OCI-M1 (cell line): ENCODE data around the gene ANP32A.

ENCODE experiments used
- DNase-seq: peaks from one replicate; lab custom pipeline; 2025; lab: John Stamatoyannopoulos, UW

ANP32A gene

DNA sequence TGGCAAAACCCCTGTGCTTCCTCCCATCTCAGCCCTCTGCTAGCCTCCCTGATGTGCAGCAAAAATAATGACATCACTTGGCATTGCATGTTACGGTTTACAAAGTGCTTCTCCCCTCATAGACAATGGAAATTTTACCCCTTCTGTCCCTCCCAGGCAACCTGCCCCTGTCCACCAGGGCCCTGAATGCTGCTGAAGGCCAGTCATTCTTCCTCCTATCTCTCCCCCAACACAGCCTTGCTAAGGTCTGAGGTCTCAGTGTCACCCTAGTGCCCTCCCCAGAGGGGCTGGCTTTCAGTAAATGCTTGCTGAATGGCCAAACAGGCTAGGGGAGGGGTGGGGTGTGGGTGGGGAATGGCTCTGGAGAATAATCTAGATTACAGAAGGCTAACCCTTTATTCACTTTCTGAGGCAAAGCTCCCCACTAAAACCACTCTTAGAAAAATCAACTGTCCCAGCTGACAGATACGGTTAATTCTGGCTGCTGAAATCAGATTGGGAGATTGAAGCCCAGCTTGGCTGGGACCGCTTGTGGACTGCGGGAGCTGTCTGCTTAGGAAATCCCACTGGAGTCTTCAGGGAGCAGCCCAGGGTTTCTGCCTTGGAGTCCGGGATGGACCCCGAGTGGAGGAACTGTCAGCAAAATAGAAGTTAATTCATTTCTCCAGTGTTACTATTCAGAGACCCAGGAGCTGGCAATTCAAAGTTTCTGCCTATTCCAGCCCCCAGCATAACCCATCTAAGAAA, 22.9 kb downstream of the ANP32A start:
- DNase-seq, result peak; percentile 63

DNA sequence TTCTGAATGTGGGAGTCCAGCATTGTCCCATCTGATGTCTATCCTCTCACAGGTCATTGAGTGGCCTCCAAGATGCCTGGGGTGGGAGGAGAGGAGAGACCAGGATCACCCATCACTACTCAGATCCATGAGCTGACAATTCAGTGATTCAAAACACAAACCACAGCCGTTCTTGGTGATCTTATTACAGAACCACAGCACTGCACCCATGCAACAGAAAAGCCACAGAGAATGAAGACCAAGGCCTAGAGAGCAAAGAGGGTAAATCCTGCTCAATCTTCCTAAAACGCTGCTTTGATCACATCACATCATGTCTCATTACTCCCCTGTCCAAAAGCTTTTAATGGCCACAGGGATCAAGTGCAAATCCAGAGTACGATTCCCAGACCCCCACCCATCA, 23.5 kb downstream of the ANP32A start:
- no peak for DNase-seq

- DNase-seq, result no peak
These were observed 24.1 kb downstream of the ANP32A start for GRCh38 chr15:68796576-68796975.

- DNase-seq, result no peak
These were observed 25.3 kb downstream of the ANP32A start for GRCh38 chr15:68795298-68795848.

DNA sequence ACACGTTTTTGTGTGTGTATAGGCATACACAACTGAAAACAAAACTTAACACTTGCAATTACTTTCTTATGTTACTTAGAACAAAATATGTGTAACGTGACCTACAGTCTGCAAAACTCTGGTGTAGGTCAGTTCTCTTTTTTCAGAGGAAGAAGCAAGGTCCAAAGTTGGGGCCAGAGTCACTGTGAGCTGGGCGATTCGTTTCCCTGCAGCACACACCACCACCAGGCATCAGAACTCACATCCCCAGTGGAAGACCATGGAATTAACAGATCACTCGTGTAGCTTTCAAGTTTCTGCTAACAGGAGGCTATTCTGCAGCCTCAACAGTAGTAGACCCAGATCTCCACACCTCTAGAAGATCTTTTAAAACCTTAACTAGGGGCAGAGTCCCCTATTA, 25.8 kb downstream of the ANP32A start:
- DNase-seq, result no peak

DNA sequence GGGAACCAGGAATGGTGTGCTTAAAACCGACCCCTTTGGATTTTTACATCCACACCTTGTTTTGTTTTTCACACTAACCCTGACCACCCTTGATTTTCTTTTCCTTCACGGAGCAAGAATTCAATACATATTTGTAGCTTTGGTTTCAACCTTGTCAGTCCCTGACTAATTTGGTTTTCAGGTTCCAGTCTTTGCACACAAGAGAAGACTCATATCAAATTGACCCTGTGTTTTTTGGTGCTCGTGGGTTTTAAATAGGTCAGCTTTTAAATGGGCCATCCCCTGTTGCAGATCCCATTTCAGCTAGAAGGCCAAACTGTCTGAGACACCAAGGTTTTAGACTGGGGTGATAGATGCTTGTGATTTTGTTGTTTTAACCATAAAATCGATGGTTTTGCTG, 26.4 kb downstream of the ANP32A start:
- no peak for DNase-seq

- DNase-seq, result no peak
These were observed 26.9 kb downstream of the ANP32A start for GRCh38 chr15:68793776-68794175.

DNA sequence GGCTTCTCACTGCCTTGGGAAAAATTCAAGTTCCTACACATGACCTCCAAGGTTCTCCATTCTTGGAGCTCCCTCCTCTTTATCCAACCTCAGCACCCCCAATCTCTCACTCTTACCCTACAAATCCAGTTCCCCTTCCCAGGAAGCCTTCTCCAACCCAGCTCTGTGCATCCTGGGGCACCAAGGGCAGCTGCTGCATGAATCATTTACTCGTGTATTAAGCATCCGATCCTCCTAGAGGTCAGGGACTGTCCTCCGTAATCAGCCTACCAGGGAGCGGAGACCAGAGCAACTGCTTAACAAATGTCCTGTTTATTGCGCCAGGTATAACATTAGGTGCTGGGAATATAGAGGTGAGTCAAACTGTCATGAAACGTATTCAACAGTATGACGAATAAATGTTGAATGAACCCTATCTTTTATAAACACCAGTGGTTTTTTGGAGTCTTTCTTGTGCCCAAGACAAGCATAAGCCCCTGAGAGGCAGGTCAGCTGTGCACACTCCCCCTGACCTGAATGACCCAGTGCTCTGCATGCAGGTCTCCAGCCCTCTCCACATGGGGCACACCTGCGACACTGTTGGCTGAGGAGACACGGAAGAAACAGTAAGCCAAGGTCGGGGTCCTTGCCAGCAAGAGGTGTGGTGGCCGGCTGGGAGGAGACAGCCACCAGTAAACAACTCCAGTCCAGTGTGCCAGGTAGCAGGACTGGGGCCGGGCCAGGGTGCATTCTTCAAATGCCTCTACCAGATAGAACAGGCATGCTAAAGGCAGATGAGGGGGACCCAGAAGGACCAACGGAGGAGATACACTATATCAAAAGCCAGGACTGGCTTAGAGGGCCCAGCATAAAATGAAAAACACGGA, 27.6 kb downstream of the ANP32A start:
- no peak for DNase-seq

DNA sequence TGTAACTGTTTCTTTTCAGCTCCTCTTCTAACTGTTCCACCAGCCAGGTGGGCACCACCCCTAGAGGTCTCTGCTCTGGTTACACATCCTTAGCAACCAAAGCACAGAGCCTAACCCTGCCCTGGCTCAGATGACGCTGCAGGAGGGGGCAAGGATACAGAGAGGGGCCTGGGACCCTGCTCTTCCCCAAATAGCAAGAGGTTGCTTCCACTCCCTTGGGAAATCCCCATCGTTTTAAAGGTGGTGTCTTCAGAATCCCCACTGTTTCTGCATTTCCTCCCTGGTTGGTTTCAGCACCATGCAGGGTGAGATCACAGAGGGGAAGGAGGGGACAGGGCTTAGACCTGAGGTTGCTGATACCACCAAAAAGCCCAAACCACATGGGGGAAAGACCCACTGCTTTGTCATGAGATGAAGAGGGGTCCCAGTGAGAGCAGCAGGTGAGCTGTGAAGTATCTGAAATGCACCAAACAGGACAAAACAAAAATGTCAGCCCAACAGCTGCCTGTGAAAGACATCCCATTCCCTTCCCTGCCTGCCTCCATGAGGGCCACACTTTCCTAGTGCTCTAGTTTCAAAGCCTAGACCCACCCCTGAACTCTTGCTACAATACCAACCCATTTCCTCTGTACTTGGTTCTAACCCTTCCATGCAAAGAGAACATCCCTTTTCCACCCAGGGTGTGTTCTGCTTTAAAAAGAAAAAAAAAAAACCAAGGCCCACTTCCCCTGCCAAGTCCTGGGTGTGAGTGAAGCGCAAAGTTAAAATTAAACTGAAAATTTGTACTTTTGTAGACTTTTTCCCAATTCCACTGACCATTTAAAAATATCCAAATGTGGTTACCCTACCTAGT, 29.0 kb downstream of the ANP32A start:
- DNase-seq, result no peak

DNA sequence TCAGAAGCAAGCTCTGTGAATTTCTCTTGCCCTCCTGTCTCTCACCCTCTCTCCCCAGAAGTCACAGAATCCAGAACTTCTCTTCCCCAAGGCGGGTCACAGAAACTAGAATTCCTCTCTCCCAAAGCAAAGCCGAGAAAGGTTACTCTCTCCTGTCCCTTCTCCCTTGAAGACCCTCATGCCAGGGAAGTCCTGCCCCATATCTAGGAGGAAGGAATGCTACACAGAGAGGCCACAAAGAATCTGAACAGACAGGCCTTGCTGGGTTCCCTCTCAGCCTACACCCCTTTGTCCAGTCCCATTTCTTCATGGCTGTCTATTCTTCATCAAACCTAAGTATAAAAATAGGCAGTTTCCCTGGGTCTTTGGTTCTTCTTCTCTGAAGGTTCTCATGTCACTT, 29.8 kb downstream of the ANP32A start:
- DNase-seq, result no peak

DNA sequence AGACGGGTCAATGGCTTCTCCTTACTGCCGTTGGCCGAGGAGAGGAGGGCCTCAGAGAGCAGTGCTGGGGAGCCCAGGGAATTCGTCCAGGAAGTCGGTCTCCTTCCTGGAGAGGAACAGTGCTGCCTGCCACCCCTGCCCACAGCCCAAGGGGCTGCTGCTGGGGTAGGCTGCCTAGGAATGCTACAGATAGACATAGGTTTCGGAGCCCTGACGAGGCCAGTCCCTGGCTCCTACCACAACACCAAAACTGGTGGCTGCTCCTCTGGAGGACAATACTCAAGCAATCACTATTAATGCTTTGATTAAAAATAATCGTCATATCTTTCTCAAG, 30.5 kb downstream of the ANP32A start:
- no peak for DNase-seq

DNA sequence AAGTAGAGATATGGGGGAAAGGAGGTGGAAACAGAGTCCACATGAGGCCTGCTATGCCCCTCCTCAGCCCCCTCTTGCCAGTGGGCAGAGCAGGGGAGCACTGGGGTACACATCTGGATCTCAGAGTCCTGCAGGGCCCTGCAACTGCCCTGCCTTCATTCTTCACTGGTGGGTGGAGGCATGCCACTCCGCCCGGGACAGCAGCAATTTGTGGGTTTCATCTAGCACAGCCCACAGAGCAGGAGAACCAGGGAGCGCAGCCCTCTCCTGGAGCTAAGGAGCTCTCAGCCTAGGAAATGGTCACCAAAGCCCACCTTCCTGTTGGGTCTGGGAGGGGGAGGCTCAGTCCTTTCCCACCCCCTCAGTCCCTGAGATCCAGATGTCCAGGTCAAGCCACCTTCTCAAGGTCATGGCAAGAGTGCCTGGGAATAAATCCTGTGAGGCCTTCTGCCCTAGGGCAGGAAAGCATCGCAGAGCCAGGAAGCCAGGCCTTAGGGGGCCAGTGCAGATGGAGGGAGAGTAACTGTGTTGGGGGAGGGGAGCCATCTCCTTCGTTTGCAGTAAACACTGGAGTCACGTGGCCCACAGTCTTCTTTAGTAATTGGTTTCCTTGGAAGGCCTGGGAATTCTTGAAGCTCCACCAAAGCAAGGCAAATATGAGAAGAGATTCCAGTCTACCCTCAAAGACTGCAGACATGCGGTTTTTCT, 31.0 kb downstream of the ANP32A start:
- no peak for DNase-seq

DNA sequence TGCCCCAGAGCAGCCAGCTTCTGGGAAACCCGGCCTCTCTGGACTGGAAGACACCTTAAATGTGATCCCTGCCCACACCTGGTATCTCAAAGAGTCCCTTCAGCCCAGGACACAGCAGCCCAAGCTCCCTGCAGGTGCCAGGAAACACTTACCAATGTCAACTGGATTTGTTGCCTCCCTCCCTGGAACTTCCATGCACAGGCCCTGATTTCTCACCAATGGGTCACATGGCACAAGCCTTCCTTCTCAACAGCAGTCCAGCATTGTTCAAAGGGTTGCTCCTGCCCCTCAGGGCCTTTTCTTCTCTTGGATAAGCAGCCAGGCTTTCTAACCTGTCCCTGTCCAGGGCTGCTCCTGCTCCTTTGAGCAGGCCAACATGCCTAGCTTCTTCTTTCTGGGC, 31.6 kb downstream of the ANP32A start:
- no peak for DNase-seq

DNA sequence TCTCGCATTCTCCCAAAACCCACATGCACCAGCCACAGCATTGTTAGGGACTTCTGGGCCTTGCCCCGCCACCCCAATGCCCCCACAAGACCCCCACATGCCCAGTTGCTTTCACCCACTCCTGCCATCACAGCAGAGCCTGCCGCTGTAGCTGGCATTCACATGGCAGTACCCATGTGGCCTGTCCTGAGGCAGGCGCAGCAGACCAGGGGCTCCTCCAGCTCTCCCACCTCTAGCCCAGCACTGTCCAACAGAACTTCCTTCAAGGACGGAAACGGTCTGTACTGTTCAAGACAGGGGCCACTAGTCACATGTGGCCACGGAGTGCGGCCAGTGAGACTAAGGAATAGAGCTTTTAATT, 32.5 kb downstream of the ANP32A start:
- no peak for DNase-seq

DNA sequence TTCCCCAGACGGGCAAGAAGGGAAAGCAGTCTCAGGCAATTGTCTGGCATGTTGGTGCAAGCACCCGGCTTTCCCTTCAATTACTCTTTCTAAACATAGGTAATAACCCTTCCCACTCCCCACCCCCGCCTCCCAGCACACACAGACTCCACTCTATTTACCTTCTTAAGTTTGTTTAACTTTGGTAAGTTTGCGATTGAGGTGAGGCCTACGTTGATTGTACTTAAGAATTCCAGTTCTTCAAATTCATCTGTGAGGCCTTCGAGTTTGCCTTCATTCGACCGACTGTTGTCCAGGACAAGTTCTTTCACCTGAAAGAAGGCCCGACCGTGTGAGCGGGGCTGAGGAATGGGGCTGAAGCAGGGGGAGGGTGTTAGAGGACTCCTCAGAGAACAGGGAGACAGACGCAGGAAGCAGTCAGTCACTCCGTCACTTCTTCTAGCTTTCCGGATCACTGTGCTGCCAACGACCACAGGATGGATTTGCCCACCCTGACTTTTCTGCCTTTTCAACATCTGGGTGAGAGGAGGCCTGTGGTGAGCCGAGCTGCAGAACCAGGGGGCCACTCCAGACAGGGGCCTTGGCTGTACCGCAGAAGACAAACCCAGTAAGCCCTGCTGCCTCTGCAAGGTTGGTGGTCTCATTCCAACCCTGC, 33.0 kb downstream of the ANP32A start:
- DNase-seq, result no peak

GRCh38 chr15:68786753-68787152, 33.9 kb downstream of the ANP32A start:
- no peak for DNase-seq

DNA sequence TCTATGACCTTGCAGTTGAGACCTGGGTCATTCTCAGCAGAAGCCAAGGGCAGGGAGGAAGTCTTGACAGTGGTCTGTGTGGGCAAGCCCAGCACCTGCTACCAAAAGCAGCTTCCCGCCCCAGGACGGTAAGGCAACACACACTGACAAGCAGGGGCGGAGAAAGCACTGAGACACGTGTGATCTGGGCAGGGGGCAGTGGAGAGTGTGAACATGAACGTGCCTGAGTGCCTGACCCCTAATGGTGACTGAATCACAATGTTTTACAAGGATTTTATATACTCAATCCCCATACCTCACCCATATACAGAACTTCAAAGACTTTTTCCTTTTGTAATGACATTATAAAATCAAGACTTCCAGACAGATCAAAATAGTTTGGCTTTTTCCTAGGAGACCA, 35.2 kb downstream of the ANP32A start:
- DNase-seq, result no peak

DNA sequence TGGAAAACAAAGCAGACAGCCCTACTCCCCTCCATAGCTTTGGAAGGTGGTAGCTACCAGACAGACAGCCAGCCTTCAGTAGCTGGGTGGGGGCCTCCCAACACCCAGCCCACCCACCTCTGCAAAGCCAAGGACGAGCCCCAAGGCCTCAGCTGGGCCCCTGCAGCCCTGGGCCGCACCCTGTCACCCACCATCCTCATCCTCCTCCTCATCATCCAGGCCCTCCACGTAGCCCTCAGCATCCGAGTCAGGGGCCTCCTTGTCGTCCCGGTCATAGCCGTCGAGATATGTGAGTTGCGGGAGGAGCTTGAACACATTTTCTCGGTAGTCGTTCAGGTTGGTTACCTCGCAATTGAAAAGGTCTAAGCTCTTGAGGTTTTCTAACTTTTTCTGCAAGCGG, 36.5 kb downstream of the ANP32A start:
- DNase-seq, result no peak

DNA sequence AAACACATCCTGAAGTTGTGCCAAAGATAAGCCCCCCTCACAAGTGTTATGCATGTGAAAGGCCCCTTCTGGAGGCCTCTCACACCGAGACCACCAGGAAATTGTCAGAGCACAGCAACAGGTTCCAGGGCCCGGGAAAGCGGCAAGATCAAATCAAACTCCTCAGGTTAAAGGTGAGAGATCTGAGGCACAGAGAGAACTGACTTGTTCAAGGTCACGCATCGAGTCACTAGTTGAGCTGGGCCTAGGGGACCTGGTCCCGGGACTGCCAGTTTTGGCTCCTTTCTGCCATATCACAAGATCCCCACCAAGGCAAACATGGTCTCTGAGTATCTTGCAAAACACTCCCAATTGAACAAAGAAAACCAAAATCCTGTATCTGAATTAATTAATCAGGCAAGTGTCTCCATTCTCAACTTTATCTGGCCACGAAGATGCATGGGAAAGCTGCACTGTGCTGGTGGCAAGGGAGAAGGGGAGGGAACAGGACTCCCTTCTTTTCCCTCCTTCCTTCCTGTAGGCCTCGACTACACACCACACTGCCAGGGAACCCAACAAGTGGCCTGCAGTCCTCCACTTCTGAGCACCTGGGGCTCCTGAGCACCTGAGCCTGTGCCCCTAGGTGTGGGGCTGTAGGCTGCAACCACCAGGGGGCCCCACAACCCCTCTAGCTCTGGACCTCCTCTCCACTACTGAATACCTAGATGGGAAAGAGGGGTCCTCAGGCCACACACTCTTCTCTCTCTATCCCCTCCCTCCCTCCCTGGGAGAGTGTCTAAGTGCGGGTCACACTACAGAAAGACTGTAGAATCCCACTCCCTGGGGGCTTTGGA, 37.3 kb downstream of the ANP32A start:
- DNase-seq, result peak; percentile 53

DNA sequence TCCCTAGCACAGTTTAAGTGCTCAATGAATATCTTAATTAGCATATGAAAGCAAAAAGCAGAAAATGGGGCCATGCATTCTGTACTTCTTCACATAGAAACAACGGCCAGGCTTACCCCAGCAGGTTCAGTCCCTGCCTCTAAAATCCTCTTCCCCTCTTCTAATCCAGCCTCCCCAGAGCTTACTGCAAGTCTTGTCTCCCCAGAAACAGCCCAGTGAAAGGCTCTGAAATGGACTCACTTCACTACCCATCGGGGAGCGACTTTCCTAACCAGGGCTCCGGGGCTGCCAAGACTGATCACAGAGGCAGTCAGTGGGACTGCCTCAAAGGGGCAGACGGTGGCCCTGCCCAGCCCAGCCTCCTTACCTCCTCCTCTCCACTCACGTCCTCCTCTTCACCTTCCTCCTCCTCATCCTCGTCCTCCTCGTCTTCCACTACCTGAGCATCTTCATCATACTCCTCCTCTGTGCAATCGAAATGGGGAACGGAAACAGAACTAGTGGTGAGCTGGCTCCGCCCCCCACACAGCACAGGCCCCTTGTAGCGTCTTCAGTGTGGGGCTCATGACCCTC, 38.0 kb downstream of the ANP32A start:
- no peak for DNase-seq
